LNCAP (cell line): ENCODE results near the gene ARID4B.

Experiments used
- CTCF ChIP-seq: fragments of 450-650 bp; IDR thresholded peaks from 2 replicates; pipeline ENCODE4 v1.5.1; 2017; ENCODE audit warnings: mild to moderate bottlenecking

Gene ARID4B

GRCh38 chr1:235215453-235215852 lies 112.5 kb downstream of the ARID4B start:
- no peak for TF ChIP-seq CTCF

GRCh38 chr1:235213752-235214151 lies 114.2 kb downstream of the ARID4B start:
- no peak for TF ChIP-seq CTCF

DNA sequence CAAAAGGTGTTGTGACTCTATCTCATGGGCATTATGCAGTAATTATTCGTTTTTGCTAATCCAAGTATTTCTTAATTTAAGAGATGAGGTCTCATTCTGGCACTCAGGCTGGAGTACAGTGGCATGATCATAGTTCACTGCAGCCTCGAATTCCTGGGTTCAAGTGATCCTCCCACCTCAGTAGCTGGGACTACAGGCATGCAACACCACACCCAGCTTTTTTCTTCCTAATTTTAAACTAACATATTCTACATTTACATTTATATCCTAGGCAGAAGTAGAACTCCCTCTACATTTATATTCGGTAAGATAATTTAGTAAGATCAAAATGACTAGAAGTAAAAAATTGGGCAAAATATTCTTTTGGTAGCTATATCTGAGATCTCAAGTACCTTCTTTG lies 116.5 kb downstream of the ARID4B start:
- TF ChIP-seq CTCF: no peak

DNA sequence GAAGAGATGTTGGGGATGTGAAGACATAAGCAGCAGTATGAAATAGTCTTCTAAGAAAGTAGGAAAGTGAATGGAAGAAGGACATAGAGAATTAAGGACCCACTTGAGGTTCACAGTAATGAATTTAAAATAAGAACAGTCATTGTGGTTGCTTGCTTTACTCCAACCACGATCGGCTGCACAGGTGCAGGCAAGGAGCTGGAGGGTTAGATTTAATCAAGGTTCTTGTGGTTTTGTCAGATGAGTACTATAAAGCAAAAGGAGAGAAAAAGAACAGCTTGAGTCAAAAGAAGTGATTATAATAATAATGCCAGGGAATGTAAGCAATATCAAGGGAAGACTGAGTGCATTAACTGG lies 120.8 kb downstream of the ARID4B start:
- TF ChIP-seq CTCF: no peak

DNA sequence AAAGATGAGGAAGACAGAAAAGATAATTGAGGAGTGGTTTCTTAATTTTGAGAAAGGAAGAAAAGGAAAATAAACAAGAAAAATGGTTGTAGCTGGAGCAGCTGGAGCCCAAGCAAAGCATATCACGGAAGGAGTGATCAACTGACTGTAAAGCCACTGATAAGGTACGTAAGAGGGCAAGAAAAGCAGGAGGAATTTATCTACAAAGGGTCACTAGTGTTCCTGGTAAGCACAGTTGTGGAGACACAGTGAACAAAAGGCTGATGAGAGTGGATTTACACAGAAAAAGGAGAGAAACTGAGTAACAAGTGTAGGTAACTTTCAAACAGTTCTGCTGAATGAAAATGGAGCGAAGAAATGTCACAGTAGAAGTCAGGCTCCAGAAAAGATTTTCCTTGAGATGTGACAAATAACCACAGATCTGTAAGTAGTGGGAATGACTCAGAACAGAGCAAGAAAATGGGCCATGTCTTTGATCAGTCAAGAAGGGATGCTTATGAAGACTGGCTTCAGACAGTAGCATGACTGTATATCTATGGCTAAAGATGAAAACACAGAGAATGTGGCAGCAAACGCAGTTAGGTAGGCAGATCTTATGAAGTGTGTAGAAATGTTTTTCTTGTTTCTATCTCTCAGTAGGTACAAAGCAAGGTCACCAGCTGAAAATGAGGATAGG lies 121.3 kb downstream of the ARID4B start:
- TF ChIP-seq CTCF: no peak

- TF ChIP-seq CTCF: no peak
These were observed 122.3 kb downstream of the ARID4B start for GRCh38 chr1:235205687-235206086.

DNA sequence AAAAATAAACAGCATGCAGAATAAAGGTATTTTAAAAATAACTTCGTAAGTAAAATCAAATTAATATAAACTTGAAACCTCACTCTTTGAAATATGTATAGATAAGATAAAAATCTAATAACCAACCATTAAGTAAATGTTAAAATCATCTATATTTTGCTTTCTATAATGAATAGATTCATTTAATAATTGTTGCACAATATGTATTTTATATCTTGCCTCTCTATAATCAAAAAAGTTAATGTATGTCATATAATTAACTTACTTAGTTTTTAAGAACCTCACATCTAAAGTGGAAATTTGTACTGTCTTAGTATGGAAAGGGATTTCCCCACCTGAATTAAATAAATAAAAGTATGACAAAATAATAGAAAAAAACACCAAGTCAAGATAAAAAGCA lies 124.6 kb downstream of the ARID4B start:
- no peak for TF ChIP-seq CTCF

- TF ChIP-seq CTCF: peak; percentile 77
These were observed 128.5 kb downstream of the ARID4B start for GRCh38 chr1:235199441-235199840.
